Measurements from ENCODE around the gene PLCZ1.

DNA sequence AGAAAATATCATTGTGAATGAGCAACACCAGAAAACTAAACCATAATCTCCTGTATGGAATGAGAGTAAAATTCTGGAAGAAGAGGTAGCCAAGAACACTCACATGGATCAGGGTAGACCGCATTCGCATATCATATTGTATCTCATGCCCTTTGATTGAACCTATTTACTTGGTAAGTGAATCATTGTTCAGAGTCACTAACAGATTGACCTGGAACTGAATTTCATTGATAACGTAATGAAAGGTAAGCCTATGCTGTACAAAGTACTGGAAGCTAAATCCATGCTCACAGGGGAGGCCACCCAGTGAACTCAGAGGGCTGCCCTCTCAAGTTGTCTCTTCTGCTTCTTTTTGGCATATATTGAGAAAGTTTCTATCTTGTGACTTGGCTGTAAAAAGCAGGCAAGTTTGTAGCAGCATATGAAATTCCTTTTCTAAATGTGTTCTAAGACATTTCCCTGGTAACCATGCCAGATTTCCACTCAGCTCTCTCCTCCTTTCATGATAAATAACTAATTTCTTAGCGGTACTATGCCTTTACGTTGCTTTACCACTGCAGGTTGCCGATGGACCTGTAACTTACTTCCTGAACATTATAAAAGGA, 91.4 kb downstream of the PLCZ1 start:
- TF ChIP-seq TCF12 (IDR thresholded peaks at IDR 0.05; ENCODE audit: low read depth) (no peak), NFIC (IDR thresholded peaks at IDR 0.05) (no peak)
- TF ChIP-seq, protein P1, sequence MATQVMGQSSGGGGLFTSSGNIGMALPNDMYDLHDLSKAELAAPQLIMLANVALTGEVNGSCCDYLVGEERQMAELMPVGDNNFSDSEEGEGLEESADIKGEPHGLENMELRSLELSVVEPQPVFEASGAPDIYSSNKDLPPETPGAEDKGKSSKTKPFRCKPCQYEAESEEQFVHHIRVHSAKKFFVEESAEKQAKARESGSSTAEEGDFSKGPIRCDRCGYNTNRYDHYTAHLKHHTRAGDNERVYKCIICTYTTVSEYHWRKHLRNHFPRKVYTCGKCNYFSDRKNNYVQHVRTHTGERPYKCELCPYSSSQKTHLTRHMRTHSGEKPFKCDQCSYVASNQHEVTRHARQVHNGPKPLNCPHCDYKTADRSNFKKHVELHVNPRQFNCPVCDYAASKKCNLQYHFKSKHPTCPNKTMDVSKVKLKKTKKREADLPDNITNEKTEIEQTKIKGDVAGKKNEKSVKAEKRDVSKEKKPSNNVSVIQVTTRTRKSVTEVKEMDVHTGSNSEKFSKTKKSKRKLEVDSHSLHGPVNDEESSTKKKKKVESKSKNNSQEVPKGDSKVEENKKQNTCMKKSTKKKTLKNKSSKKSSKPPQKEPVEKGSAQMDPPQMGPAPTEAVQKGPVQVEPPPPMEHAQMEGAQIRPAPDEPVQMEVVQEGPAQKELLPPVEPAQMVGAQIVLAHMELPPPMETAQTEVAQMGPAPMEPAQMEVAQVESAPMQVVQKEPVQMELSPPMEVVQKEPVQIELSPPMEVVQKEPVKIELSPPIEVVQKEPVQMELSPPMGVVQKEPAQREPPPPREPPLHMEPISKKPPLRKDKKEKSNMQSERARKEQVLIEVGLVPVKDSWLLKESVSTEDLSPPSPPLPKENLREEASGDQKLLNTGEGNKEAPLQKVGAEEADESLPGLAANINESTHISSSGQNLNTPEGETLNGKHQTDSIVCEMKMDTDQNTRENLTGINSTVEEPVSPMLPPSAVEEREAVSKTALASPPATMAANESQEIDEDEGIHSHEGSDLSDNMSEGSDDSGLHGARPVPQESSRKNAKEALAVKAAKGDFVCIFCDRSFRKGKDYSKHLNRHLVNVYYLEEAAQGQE (IDR thresholded peaks at IDR 0.05; ENCODE audit: low read depth) = no peak
- TF ChIP-seq, protein P2, sequence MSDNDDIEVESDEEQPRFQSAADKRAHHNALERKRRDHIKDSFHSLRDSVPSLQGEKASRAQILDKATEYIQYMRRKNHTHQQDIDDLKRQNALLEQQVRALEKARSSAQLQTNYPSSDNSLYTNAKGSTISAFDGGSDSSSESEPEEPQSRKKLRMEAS (IDR thresholded peaks at IDR 0.05) = no peak

Data from Ishikawa (cell line).